Measurements from ENCODE around the gene CSF2. TPM values are rescaled to one million over a fixed set of nuclear protein-coding genes. Genes with fewer than 3 reads are reported as not detected.

Gene CSF2
- polyA plus RNA-seq, 1 donor (not counting 4 experiments of a cell fraction or from before 2014, with no cell fraction given), result 7.2 TPM

DNA sequence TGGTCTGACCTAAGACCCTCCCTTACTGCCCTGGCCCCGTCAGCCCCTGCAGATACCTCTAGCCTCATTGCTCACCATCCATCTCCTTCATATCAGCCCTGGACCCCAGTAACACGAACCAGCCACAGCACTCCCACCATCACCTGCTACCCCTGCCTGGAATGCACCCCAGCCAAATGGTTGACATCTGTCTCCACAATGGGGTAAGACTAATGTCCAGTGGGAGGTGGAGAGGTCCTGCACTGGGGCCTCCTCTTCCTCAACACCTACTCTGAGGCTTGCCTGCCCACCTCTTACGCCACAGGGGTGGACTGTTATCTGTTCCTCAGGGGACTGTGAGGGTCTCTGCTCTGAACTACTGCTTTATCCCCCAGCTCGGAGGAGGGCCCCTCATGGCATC, 12.1 kb downstream of the CSF2 start:
- dilution Hi-C loops (cut with MboI; ENCODE audit: extremely low pct_ligation_motif_present, low sequenced_read_pairs), result no loop called here
- no peaks in the 10 kb centered on the region for H3K79me2 ChIP-seq (ENCODE audit: control insufficient read depth, insufficient read depth, low read length)

DNA sequence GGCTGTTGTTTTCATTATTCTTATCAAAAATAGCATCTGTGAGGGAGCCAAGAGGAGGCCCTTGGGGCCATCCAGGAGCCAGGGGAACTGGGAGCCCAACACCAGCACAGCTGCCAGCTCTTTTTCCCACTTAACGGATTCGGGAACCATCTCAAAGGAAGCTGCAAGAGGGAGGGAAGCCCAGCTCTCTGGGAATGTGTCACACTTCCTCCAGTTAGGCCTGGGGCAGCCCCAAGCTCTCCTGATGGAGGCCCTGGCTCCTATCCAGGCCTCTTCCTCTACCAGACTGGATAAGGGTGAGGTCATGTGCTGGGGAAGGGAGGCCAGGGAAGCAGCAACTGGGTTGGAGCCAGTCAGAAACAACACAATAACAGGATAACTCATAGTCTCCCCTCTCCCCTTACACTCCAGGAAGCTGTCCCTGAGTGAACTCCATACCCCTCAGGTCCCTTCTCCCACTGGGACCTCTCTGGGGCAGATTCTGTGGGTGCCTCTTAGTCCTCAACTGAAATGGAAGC, 12.7 kb downstream of the CSF2 start:
- dilution Hi-C loops (cut with MboI; ENCODE audit: extremely low pct_ligation_motif_present, low sequenced_read_pairs), result no loop called here
- TF ChIP-seq, protein P1, sequence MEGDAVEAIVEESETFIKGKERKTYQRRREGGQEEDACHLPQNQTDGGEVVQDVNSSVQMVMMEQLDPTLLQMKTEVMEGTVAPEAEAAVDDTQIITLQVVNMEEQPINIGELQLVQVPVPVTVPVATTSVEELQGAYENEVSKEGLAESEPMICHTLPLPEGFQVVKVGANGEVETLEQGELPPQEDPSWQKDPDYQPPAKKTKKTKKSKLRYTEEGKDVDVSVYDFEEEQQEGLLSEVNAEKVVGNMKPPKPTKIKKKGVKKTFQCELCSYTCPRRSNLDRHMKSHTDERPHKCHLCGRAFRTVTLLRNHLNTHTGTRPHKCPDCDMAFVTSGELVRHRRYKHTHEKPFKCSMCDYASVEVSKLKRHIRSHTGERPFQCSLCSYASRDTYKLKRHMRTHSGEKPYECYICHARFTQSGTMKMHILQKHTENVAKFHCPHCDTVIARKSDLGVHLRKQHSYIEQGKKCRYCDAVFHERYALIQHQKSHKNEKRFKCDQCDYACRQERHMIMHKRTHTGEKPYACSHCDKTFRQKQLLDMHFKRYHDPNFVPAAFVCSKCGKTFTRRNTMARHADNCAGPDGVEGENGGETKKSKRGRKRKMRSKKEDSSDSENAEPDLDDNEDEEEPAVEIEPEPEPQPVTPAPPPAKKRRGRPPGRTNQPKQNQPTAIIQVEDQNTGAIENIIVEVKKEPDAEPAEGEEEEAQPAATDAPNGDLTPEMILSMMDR (optimal IDR thresholded peaks at IDR 0.05 in 1 of 3, IDR thresholded peaks at IDR 0.05 in 1 of 3, conservative IDR thresholded peaks at IDR 0.05 in 1 of 3; ENCODE audit: extremely low read depth in 1 of 3, insufficient read depth in 2 of 3, low read length in 3 of 3), result no peak
- TF ChIP-seq EZH2 (IDR thresholded peaks at IDR 0.05; ENCODE audit: low read length), result no peak
- peaks cover 34% of the 10 kb centered on the region for H3K4me1 ChIP-seq (ENCODE audit: control insufficient read depth, extremely low read depth, insufficient read depth, low read length)
- peaks cover 3% of the 10 kb centered on the region for H3K27me3 ChIP-seq (ENCODE audit: control insufficient read depth, extremely low read depth, insufficient read depth, low read length)
- no peaks in the 10 kb centered on the region for H3K9me1 ChIP-seq (ENCODE audit: control insufficient read depth, extremely low read depth, insufficient read depth, low read length)
- DNase-seq (ENCODE audit: low read depth, low spot score) (peak; percentile 90), FAIRE-seq (peak; percentile 92)
- H3K9me3 ChIP-seq (ENCODE audit: control insufficient read depth, low read depth, low read length), result no peaks in the 10 kb centered on the region
- H3K36me3 ChIP-seq (ENCODE audit: control insufficient read depth in 2 of 2, extremely low read depth in 1 of 2, insufficient read depth in 2 of 2, low read length in 2 of 2), result no peaks in the 10 kb centered on the region
- peak overlapping the region; percentile 28 for H3K27ac ChIP-seq (ENCODE audit: control insufficient read depth, insufficient read depth, low read length)
- H3K9ac ChIP-seq (ENCODE audit: control insufficient read depth, extremely low read depth, insufficient read depth, low read length), result no peak overlapping the region
- H3K4me3 ChIP-seq (ENCODE audit: control insufficient read depth in 2 of 3, extremely low read depth in 1 of 3, insufficient read depth in 2 of 3, low read depth in 1 of 3, low read length in 3 of 3), result no peak overlapping the region
- no peaks in the 10 kb centered on the region for H4K20me1 ChIP-seq (ENCODE audit: control insufficient read depth, extremely low read depth, insufficient read depth, low read length)
- H3K79me2 ChIP-seq (ENCODE audit: control insufficient read depth, insufficient read depth, low read length), result no peaks in the 10 kb centered on the region
- H2AFZ ChIP-seq (ENCODE audit: control insufficient read depth, low read length), result peak overlapping the region; percentile 3
- H3K4me2 ChIP-seq (ENCODE audit: control insufficient read depth, extremely low read depth, insufficient read depth, low read depth, low read length), result peak overlapping the region; percentile 42

More for the DNA sequence above, 12.1 kb downstream of the CSF2 start:
- H3K27ac ChIP-seq (ENCODE audit: control insufficient read depth, insufficient read depth, low read length), result no peak overlapping the region
- no peaks in the 10 kb centered on the region for H3K36me3 ChIP-seq (ENCODE audit: control insufficient read depth in 2 of 2, extremely low read depth in 1 of 2, insufficient read depth in 2 of 2, low read length in 2 of 2)
- no peak overlapping the region for H2AFZ ChIP-seq (ENCODE audit: control insufficient read depth, low read length)
- DNase-seq (ENCODE audit: low read depth, low spot score) (no peak), FAIRE-seq (no peak)
- H4K20me1 ChIP-seq (ENCODE audit: control insufficient read depth, extremely low read depth, insufficient read depth, low read length), result no peaks in the 10 kb centered on the region
- H3K9me1 ChIP-seq (ENCODE audit: control insufficient read depth, extremely low read depth, insufficient read depth, low read length), result no peaks in the 10 kb centered on the region
- no peak overlapping the region for H3K9ac ChIP-seq (ENCODE audit: control insufficient read depth, extremely low read depth, insufficient read depth, low read length)
- TF ChIP-seq EZH2 (IDR thresholded peaks at IDR 0.05; ENCODE audit: low read length), result no peak
- TF ChIP-seq, protein P1 (optimal IDR thresholded peaks at IDR 0.05 in 1 of 3, IDR thresholded peaks at IDR 0.05 in 1 of 3, conservative IDR thresholded peaks at IDR 0.05 in 1 of 3; ENCODE audit: extremely low read depth in 1 of 3, insufficient read depth in 2 of 3, low read length in 3 of 3), result no peak
- no peak overlapping the region for H3K4me2 ChIP-seq (ENCODE audit: control insufficient read depth, extremely low read depth, insufficient read depth, low read depth, low read length)
- H3K4me3 ChIP-seq (ENCODE audit: control insufficient read depth in 2 of 3, extremely low read depth in 1 of 3, insufficient read depth in 2 of 3, low read depth in 1 of 3, low read length in 3 of 3), result no peak overlapping the region
- peaks cover 34% of the 10 kb centered on the region for H3K4me1 ChIP-seq (ENCODE audit: control insufficient read depth, extremely low read depth, insufficient read depth, low read length)
- peaks cover 3% of the 10 kb centered on the region for H3K27me3 ChIP-seq (ENCODE audit: control insufficient read depth, extremely low read depth, insufficient read depth, low read length)
- no peaks in the 10 kb centered on the region for H3K9me3 ChIP-seq (ENCODE audit: control insufficient read depth, low read depth, low read length)

All from keratinocyte (primary cell).